ENCODE data around the gene C14orf132. TPM values are rescaled to one million over a fixed set of nuclear protein-coding genes. Genes with fewer than 3 reads are reported as not detected.
A peak's percentile ranks its signal among the peaks of the same experiment; 100 is the strongest.

The C14orf132 gene
- 10 to 100 TPM in 1 of 4 donors, 1 to 10 TPM in 3; 3.0 to 13.5 (median 3.9) TPM for total RNA-seq

- intact Hi-C loops (cut with DNase I) = no loop called here
- peak within 1 kb of the TSS; percentile 81 to 87 (median 84) for H3K27ac ChIP-seq
- no peaks in the 10 kb centered on the region for H3K9me3 ChIP-seq
- H3K4me1 ChIP-seq = peaks cover 25 to 49% (median 34%) of the 10 kb centered on the region in 3 donors
- H3K4me3 ChIP-seq = peak within 1 kb of the TSS; percentile 68 to 88 (median 78)
- H3K36me3 ChIP-seq = no peaks in the 10 kb centered on the region
- 0% methylated on average over 1 of the region's 72 CpGs; no CpG with 5 or more reads in 1 of the 2 donors for WGBS, 2 donors
- peaks cover 0 to 24% (median 0%) of the 10 kb centered on the region in 4 donors for H3K27me3 ChIP-seq
- no peak for TF ChIP-seq CTCF (IDR thresholded peaks at IDR 0.05)
- TF ChIP-seq POLR2A (IDR thresholded peaks at IDR 0.05) = peak in 2 of 4 donors; percentile 65 to 69
- no peak for DNase-seq
Measured at GRCh38 chr14:96038920-96039632, at the start of gene C14orf132. Gene C14orf132 (plus strand): TSS chr14:96039362. CDS start chr14:96039501, 139 bp downstream.

GRCh38 chr14:95993768-95994592 lies 45.2 kb upstream of the C14orf132 start:
- Histone ChIP-seq H3K27me3 (peaks cover 0 to 62% (median 0%) of the 10 kb centered on the region in 4 donors), H3K36me3 (no peaks in the 10 kb centered on the region), H3K4me3 (no peak overlapping the region), H3K27ac (no peak overlapping the region), H3K4me1 (no peaks in the 10 kb centered on the region), H3K9me3 (peaks cover 0 to 26% (median 7%) of the 10 kb centered on the region in 3 donors)
- TF ChIP-seq CTCF (IDR thresholded peaks at IDR 0.05) (peak; percentile 70 to 84 (median 76)), POLR2A (IDR thresholded peaks at IDR 0.05) (no peak)
- DNase-seq = no peak
- WGBS, 2 donors = 0 to 25% methylated on average over 2 of the region's 5 CpGs
- intact Hi-C loops (cut with DNase I) = loop anchor here (5.0 kb wide), 1 partner anchor 432 kb away; no protein-coding TSS in a partner anchor

GRCh38 chr14:95994593-95994928 lies 44.6 kb upstream of the C14orf132 start:
- intact Hi-C loops (cut with DNase I) = loop anchor here (5.0 kb wide), 1 partner anchor 432 kb away; no protein-coding TSS in a partner anchor
- 13 to 17% methylated on average over 3 of the region's 3 CpGs for WGBS, 2 donors
- H3K27ac ChIP-seq = no peak overlapping the region
- peaks cover 0 to 26% (median 7%) of the 10 kb centered on the region in 3 donors for H3K9me3 ChIP-seq
- TF ChIP-seq POLR2A (IDR thresholded peaks at IDR 0.05) = no peak
- DNase-seq = no peak
- H3K36me3 ChIP-seq = no peaks in the 10 kb centered on the region
- H3K4me3 ChIP-seq = no peak overlapping the region
- no peaks in the 10 kb centered on the region for H3K4me1 ChIP-seq
- H3K27me3 ChIP-seq = peaks cover 0 to 60% (median 0%) of the 10 kb centered on the region in 4 donors

- no peaks in the 10 kb centered on the region for H3K4me1 ChIP-seq
- H3K27me3 ChIP-seq = peaks cover 0 to 48% (median 0%) of the 10 kb centered on the region in 4 donors
- DNase-seq = no peak
- no peak overlapping the region for H3K4me3 ChIP-seq
- TF ChIP-seq CTCF (IDR thresholded peaks at IDR 0.05) = peak in 5 of 6 experiments; percentile 26 to 65 (median 42)
- TF ChIP-seq POLR2A (IDR thresholded peaks at IDR 0.05) = no peak
- H3K36me3 ChIP-seq = no peaks in the 10 kb centered on the region
- WGBS, 2 donors = 5 to 17% methylated on average over 1 of the region's 1 CpG
- H3K27ac ChIP-seq = no peak overlapping the region
- no peaks in the 10 kb centered on the region for H3K9me3 ChIP-seq
- intact Hi-C loops (cut with DNase I) = no loop called here
Measured at GRCh38 chr14:95998656-95999055, 40.5 kb upstream of the C14orf132 start.

GRCh38 chr14:96001866-96002497 lies 37.2 kb upstream of the C14orf132 start:
- no peak overlapping the region for H3K4me3 ChIP-seq
- TF ChIP-seq CTCF (IDR thresholded peaks at IDR 0.05) (no peak), POLR2A (IDR thresholded peaks at IDR 0.05) (no peak)
- H3K27ac ChIP-seq = no peak overlapping the region
- H3K9me3 ChIP-seq = peaks cover 0 to 3% (median 0%) of the 10 kb centered on the region in 3 donors
- 80 to 100% methylated on average over 1 of the region's 5 CpGs for WGBS, 2 donors
- H3K4me1 ChIP-seq = no peaks in the 10 kb centered on the region
- intact Hi-C loops (cut with DNase I) = loop anchor here (5.0 kb wide), 1 partner anchor 95 kb away; no protein-coding TSS in a partner anchor
- no peaks in the 10 kb centered on the region for H3K36me3 ChIP-seq
- DNase-seq = no peak
- H3K27me3 ChIP-seq = peaks cover 0 to 30% (median 0%) of the 10 kb centered on the region in 4 donors

Data from esophagus squamous epithelium (tissue), 5 donors.